H1 (cell line): ENCODE data around the gene CHI3L1. TPM values are rescaled to one million over a fixed set of nuclear protein-coding genes. Genes with fewer than 3 reads are reported as not detected.

ENCODE experiments used
- CTCF ChIA-PET: fragments of 300-600 bp; sonication (Branson Sonifier 250); formaldehyde crosslinking; loops from one replicate; lab custom pipeline; 2021; ENCODE audit not compliant: partially characterized antibody; lab: Charles Lee
- POLR2A ChIA-PET: fragments of 300-600 bp; sonication (Branson Sonifier 250); formaldehyde crosslinking; loops from one replicate; lab custom pipeline; 2021; ENCODE audit warnings: inconsistent platforms; ENCODE audit not compliant: partially characterized antibody; lab: Charles Lee
- DNase-seq, 2 experiments: peaks; one replicate each; pipeline versions ENCODE4 v3.0.0 to v3.0.0-alpha.2; 2010 to 2022; ENCODE audit warnings: low spot score in 2 of 2, low read depth in 1 of 2, mixed read lengths in 1 of 2
- FAIRE-seq: peaks from 2 replicates; lab custom pipeline; 2011; peaks lifted over from hg19 to GRCh38; lab: Jason Lieb, UNC
- H2AFZ ChIP-seq: 2 replicates; pipeline ENCODE4 v1.8.1; 2012; ENCODE audit warnings: low read length, inconsistent platforms
- H2AK5ac ChIP-seq: 2 replicates; pipeline ENCODE4 v1.6.1; 2013; ENCODE audit warnings: low read depth, low read length
- H2BK120ac ChIP-seq: replicated peaks from 2 replicates; pipeline ENCODE3; 2013; ENCODE audit warnings: low read depth, low read length, inconsistent platforms
- H2BK12ac ChIP-seq: 2 replicates; pipeline ENCODE4 v1.6.1; 2013; ENCODE audit warnings: low read depth, low read length
- H2BK15ac ChIP-seq: 2 replicates; pipeline ENCODE4 v1.6.1; 2013; ENCODE audit warnings: low read length
- H2BK20ac ChIP-seq: 2 replicates; pipeline ENCODE4 v1.6.1; 2013; ENCODE audit warnings: low read length
- H2BK5ac ChIP-seq: 2 replicates; pipeline ENCODE4 v1.6.1; 2013; ENCODE audit warnings: low read depth, low read length
- H3K14ac ChIP-seq: 2 replicates; pipeline ENCODE4 v1.6.1; 2013; ENCODE audit warnings: inconsistent platforms; ENCODE audit not compliant: insufficient read length
- H3K18ac ChIP-seq: 2 replicates; pipeline ENCODE4 v1.6.1; 2013; ENCODE audit warnings: low read length; ENCODE audit errors: extremely low read depth
- H3K23ac ChIP-seq: 2 replicates; pipeline ENCODE4 v1.6.1; 2013; ENCODE audit warnings: inconsistent platforms; ENCODE audit not compliant: insufficient read length
- H3K23me2 ChIP-seq: 2 replicates; pipeline ENCODE4 v1.6.1; 2013; ENCODE audit warnings: low read depth, low read length
- H3K27ac ChIP-seq: 2 replicates; pipeline ENCODE4 v1.6.1; 2011; ENCODE audit warnings: low read depth, low read length, inconsistent platforms
- H3K27me3 ChIP-seq, 4 experiments: replicated peaks in 1 of 4; 1 replicate in 1 of 4; 2 replicates in 3 of 4; pipeline versions ENCODE4 v1.6.1 to v1.8.1; 2011 to 2013; ENCODE audit warnings: low read length in 3 of 4, mild to moderate bottlenecking in 3 of 4, inconsistent platforms in 2 of 4, mixed read lengths in 2 of 4, moderate library complexity in 1 of 4; ENCODE audit not compliant: control insufficient read depth in 3 of 4, insufficient read depth in 3 of 4; ENCODE audit errors: extremely low read depth in 1 of 4
- H3K36me3 ChIP-seq, 4 experiments: 2 replicates each; pipeline versions ENCODE4 v1.6.1 to v1.8.1; 2011 to 2013; ENCODE audit warnings: mild to moderate bottlenecking in 4 of 4, low read length in 3 of 4, moderate library complexity in 2 of 4, control low read depth in 1 of 4, inconsistent platforms in 1 of 4; ENCODE audit not compliant: insufficient read depth in 4 of 4, control insufficient read depth in 2 of 4
- H3K4ac ChIP-seq: replicated peaks from 2 replicates; pipeline ENCODE3; 2013; ENCODE audit warnings: low read length, low read depth, mixed read lengths, inconsistent platforms; ENCODE audit not compliant: insufficient read length
- H3K4me1 ChIP-seq, 4 experiments: replicated peaks in 1 of 4; 1 replicate in 1 of 4; 2 replicates in 3 of 4; pipeline versions ENCODE4 v1.6.1 to v1.8.1; 2011 to 2013; ENCODE audit warnings: low read length in 3 of 4, inconsistent platforms in 2 of 4, mixed read lengths in 1 of 4; ENCODE audit not compliant: insufficient read depth in 4 of 4, control insufficient read depth in 3 of 4
- H3K4me2 ChIP-seq, 2 experiments: 2 replicates each; pipeline versions ENCODE4 v1.6.1 to v1.8.1; 2011 to 2013; ENCODE audit warnings: low read depth in 2 of 2, low read length in 2 of 2, control low read depth in 1 of 2, inconsistent platforms in 1 of 2, mild to moderate bottlenecking in 1 of 2; ENCODE audit not compliant: insufficient read depth in 1 of 2
- H3K4me3 ChIP-seq, 4 experiments: fragments of 200-600, 300-600 bp in 1 of 4; sonication (generic), shearing (Covaris generic), sonication (Bioruptor Twin) in 1 of 4; 2 replicates each; pipeline versions ENCODE4 v1.5.1 to v1.8.1; 2011 to 2016; ENCODE audit warnings: low read length in 4 of 4, low read depth in 3 of 4, control low read depth in 2 of 4, inconsistent platforms in 2 of 4, mild to moderate bottlenecking in 2 of 4, mixed read lengths in 1 of 4, moderate library complexity in 1 of 4; ENCODE audit not compliant: insufficient read depth in 2 of 4; ENCODE audit errors: extremely low read depth in 1 of 4
- H3K56ac ChIP-seq: replicated peaks from 2 replicates; pipeline ENCODE3; 2013; ENCODE audit warnings: low read depth, mild to moderate bottlenecking, mixed read lengths, low read length, inconsistent platforms; ENCODE audit not compliant: insufficient read length
- H3K79me1 ChIP-seq: 2 replicates; pipeline ENCODE4 v1.6.1; 2013; ENCODE audit warnings: low read depth, low read length, control low read depth
- H3K79me2 ChIP-seq, 2 experiments: 2 replicates each; pipeline versions ENCODE4 v1.6.1 to v1.8.1; 2012 to 2013; ENCODE audit warnings: low read length in 2 of 2, mild to moderate bottlenecking in 2 of 2, inconsistent platforms in 1 of 2; ENCODE audit not compliant: insufficient read depth in 2 of 2, control insufficient read depth in 1 of 2
- H3K9ac ChIP-seq, 4 experiments: replicated peaks in 1 of 4; 1 replicate in 1 of 4; 2 replicates in 3 of 4; pipeline versions ENCODE4 v1.6.1 to v1.8.1; 2011 to 2013; ENCODE audit warnings: low read depth in 3 of 4, low read length in 3 of 4, control low read depth in 2 of 4, mild to moderate bottlenecking in 2 of 4, moderate library complexity in 2 of 4, inconsistent platforms in 1 of 4; ENCODE audit errors: extremely low read depth in 1 of 4
- H3K9me3 ChIP-seq, 2 experiments: 2 replicates each; pipeline versions ENCODE4 v1.6.1 to v1.8.1; 2012 to 2013; ENCODE audit warnings: mild to moderate bottlenecking in 2 of 2, moderate library complexity in 2 of 2, control low read depth in 1 of 2, inconsistent platforms in 1 of 2, low read depth in 1 of 2, low read length in 1 of 2, mixed read lengths in 1 of 2; ENCODE audit not compliant: insufficient read depth in 2 of 2
- H4K20me1 ChIP-seq, 2 experiments: replicated peaks in 1 of 2; 2 replicates each; pipeline versions ENCODE3 to v1.8.1; 2011 to 2013; ENCODE audit warnings: inconsistent platforms in 2 of 2, low read length in 2 of 2, mild to moderate bottlenecking in 1 of 2; ENCODE audit not compliant: insufficient read depth in 2 of 2, control insufficient read depth in 1 of 2
- H4K5ac ChIP-seq: 2 replicates; pipeline ENCODE4 v1.6.1; 2013; ENCODE audit warnings: low read length, low read depth, mixed read lengths, inconsistent platforms; ENCODE audit not compliant: insufficient read length
- H4K8ac ChIP-seq: 2 replicates; pipeline ENCODE4 v1.8.0; 2013; ENCODE audit warnings: mild to moderate bottlenecking, moderate library complexity, low read length, inconsistent platforms; ENCODE audit not compliant: insufficient read depth; ENCODE audit errors: extremely low read depth
- H4K91ac ChIP-seq: replicated peaks from 2 replicates; pipeline ENCODE3; 2013; ENCODE audit warnings: low read length, mixed read lengths, inconsistent platforms; ENCODE audit not compliant: insufficient read length
- BACH1 ChIP-seq: IDR thresholded peaks from 2 replicates; pipeline ENCODE4 v1.6.1; 2012; ENCODE audit warnings: low read length, improper control_type of control experiment
- BCL11A ChIP-seq, 2 experiments: IDR thresholded peaks; one replicate each; pipeline ENCODE4 v1.6.1; 2011; ENCODE audit warnings: low read depth in 2 of 2, low read length in 2 of 2, mild to moderate bottlenecking in 2 of 2
- CREB1 ChIP-seq: IDR thresholded peaks from 2 replicates; pipeline ENCODE4 v1.6.1; 2012; ENCODE audit warnings: inconsistent platforms
- FOSL1 ChIP-seq: IDR thresholded peaks from 2 replicates; pipeline ENCODE4 v1.6.1; 2011; ENCODE audit warnings: mild to moderate bottlenecking, low read depth, low read length, moderate library complexity; ENCODE audit not compliant: insufficient read depth
- RFX5 ChIP-seq: IDR thresholded peaks from 2 replicates; pipeline ENCODE4 v1.6.1; 2011; ENCODE audit warnings: low read depth, low read length, improper control_type of control experiment, borderline replicate concordance
- SIX5 ChIP-seq: IDR thresholded peaks from 2 replicates; pipeline ENCODE4 v1.6.1; 2011; ENCODE audit warnings: mild to moderate bottlenecking, low read depth, low read length
- SP2 ChIP-seq: IDR thresholded peaks from 2 replicates; pipeline ENCODE4 v1.6.1; 2012; ENCODE audit warnings: mild to moderate bottlenecking, low read length, inconsistent platforms
- WGBS, 2 experiments: shearing (Covaris generic) in 1 of 2; methylation state at CpG; one replicate each; pipeline versions ENCODE4 v1.1.6 to v1.1.7; 2013 to 2015; ENCODE audit warnings: low lambda C conversion rate in 2 of 2, mixed read lengths in 2 of 2, inconsistent platforms in 1 of 2, low coverage in 1 of 2, missing lambda C conversion rate in 1 of 2; ENCODE audit not compliant: insufficient replicate concordance in 2 of 2, insufficient coverage in 1 of 2, insufficient read length in 1 of 2; ENCODE audit errors: extremely low coverage in 1 of 2, missing lambda C conversion rate in 1 of 2; 5-methylcytosine and 5-hydroxymethylcytosine counted together
- polyA plus RNA-seq, 7 experiments: library from polyadenylated mRNA; depleted of rRNA in 3 of 7; stranded (reverse) in 5 of 7; unstranded in 2 of 7; fragments of >200 nt in 5 of 7; fragments of 200-250 nt in 2 of 7; gene quantifications; 1 replicate in 5 of 7; 2 replicates in 1 of 7; 4 replicates in 1 of 7; pipeline versions ENCODE4 v1.2.1 to v1.2.3, GENCODE V29; 2011 to 2013; ENCODE audit warnings: missing spikeins in 2 of 7, mixed read lengths in 2 of 7
- total RNA-seq: library from RNA; stranded (reverse); fragmentation: NEBNext Ultra II Directional; extraction: Animal tissue kit (Norgen Biotek cat#: 25700); gene quantifications from 2 replicates; pipeline ENCODE4 v1.2.1, GENCODE V29; 2021

The CHI3L1 gene
- total and polyA plus RNA-seq, 2 of the 8 experiments (the other 6 are each of a cell fraction or from before 2014, with no cell fraction given): 1.0 TPM; not detected in 1

DNA sequence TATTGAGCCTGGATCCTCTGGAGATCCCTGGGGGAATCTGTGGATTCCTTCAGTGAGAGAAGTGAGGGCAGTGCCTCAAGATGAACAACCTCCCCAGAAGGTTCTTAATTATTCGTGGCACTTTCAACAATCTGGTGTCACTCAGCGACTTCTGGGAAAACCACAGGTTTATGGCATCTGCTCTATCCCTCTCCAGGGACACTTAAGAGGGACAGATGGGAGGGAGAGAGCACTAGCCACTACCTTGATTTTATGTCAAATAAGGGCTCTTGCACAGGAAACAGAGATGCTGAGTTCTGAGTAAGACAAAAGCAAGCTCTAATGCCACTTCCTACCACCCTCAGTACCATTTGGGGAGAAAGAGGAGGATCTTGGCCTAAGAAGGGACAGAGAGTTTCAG lies 21.2 kb upstream of the CHI3L1 start:
- H3K23ac ChIP-seq: no peak overlapping the region
- no peak overlapping the region for H3K4me2 ChIP-seq
- no peak overlapping the region for H3K4me3 ChIP-seq
- H4K8ac ChIP-seq: no peak overlapping the region
- H2BK20ac ChIP-seq: no peak overlapping the region
- no peak for TF ChIP-seq RFX5
- no peak for TF ChIP-seq SIX5
- no peak for TF ChIP-seq SP2
- TF ChIP-seq CREB1: no peak
- TF ChIP-seq BACH1: no peak
- no peak for TF ChIP-seq BCL11A (IDR thresholded peaks at IDR 0.05; ENCODE audit: low read depth in 2 of 2, low read length in 2 of 2)
- no peak for TF ChIP-seq FOSL1
- H3K27me3 ChIP-seq: no peaks in the 10 kb centered on the region
- no peaks in the 10 kb centered on the region for H3K79me2 ChIP-seq
- ChIA-PET CTCF (interaction anchor here (1.2 to 6.0 kb wide), 9 partner anchors 9 to 168 kb away, joined by 3 to 56 read pairs (median 6); no protein-coding TSS in a partner anchor), POLR2A (interaction anchor here (1.1 to 1.6 kb wide), 2 partner anchors 10 to 200 kb away, joined by 3 to 4 read pairs; partner anchors contain the start of gene TMEM183A)
- no peak overlapping the region for H4K91ac ChIP-seq
- no peak overlapping the region for H2AK5ac ChIP-seq
- H2AFZ ChIP-seq: peak overlapping the region; percentile 23
- H3K4ac ChIP-seq: no peak overlapping the region
- WGBS, 2 experiments: 93% methylated on average over 2 of the region's 2 CpGs; no CpG with 5 or more reads in 1 of the 2 experiments
- no peak overlapping the region for H3K9ac ChIP-seq
- H3K56ac ChIP-seq: no peak overlapping the region
- H3K23me2 ChIP-seq: no peaks in the 10 kb centered on the region
- H3K18ac ChIP-seq: no peak overlapping the region
- no peak overlapping the region for H2BK15ac ChIP-seq
- no peak overlapping the region for H2BK12ac ChIP-seq
- no peak overlapping the region for H3K14ac ChIP-seq
- no peaks in the 10 kb centered on the region for H3K9me3 ChIP-seq
- H4K5ac ChIP-seq: no peak overlapping the region
- peaks cover 0 to 4% (median 0%) of the 10 kb centered on the region in 4 experiments; a peak in 1 of 7 replicates for H3K4me1 ChIP-seq
- H4K20me1 ChIP-seq: no peaks in the 10 kb centered on the region
- no peak overlapping the region for H2BK5ac ChIP-seq
- H3K36me3 ChIP-seq: no peaks in the 10 kb centered on the region
- no peak overlapping the region for H2BK120ac ChIP-seq
- DNase-seq: no peak
- no peak overlapping the region for H3K27ac ChIP-seq
- no peak for FAIRE-seq
- no peaks in the 10 kb centered on the region for H3K79me1 ChIP-seq
